GM18499 (cell line): ENCODE data around the gene LTF.
"Not testable (repeated sequence)": the region's sequence is repeated elsewhere in the genome, so short reads cannot be mapped to it uniquely, and the experiment has no call there.

Experiments
- ATAC-seq: cut with Tn5 transposase; IDR thresholded peaks from one replicate; pipeline ENCODE4 v1.9.1; 2021; ENCODE audit warnings: moderate number of reproducible peaks; ENCODE audit not compliant: insufficient read depth, unreplicated experiment

Gene LTF

GRCh38 chr3:46417841-46418611 lies 46.7 kb downstream of the LTF start:
- no peak for ATAC-seq

GRCh38 chr3:46416811-46417510 lies 47.7 kb downstream of the LTF start:
- no peak for ATAC-seq

- no peak for ATAC-seq
Measured at GRCh38 chr3:46416125-46416810, 48.4 kb downstream of the LTF start.

GRCh38 chr3:46414739-46415138 lies 50.0 kb downstream of the LTF start:
- ATAC-seq, result no peak

GRCh38 chr3:46413951-46414350 lies 50.8 kb downstream of the LTF start:
- ATAC-seq, result no peak

- no peak for ATAC-seq
Measured at GRCh38 chr3:46412786-46413298, 51.9 kb downstream of the LTF start.

GRCh38 chr3:46411271-46411670 lies 53.4 kb downstream of the LTF start:
- ATAC-seq, result no peak

- no peak for ATAC-seq
Measured at GRCh38 chr3:46410669-46411068, 54.0 kb downstream of the LTF start.

GRCh38 chr3:46409739-46410489 lies 54.8 kb downstream of the LTF start:
- ATAC-seq, result no peak

GRCh38 chr3:46408853-46409252 lies 55.9 kb downstream of the LTF start:
- ATAC-seq, result no peak

- ATAC-seq, result no peak
Measured at GRCh38 chr3:46407970-46408369, 56.7 kb downstream of the LTF start.

- ATAC-seq, result no peak
Measured at GRCh38 chr3:46406788-46407611, 57.7 kb downstream of the LTF start, which contains the start of the genes CCR5AS and CCRL2. TSS of gene CCR5AS (minus strand) at chr3:46407066. TSS of gene CCRL2 (plus strand) at chr3:46407259. CDS start at chr3:46408080, 821 bp downstream.

- ATAC-seq, result no peak
Measured at GRCh38 chr3:46406443-46406787, 58.3 kb downstream of the LTF start.

GRCh38 chr3:46405301-46406019 lies 59.2 kb downstream of the LTF start:
- ATAC-seq, result no peak

GRCh38 chr3:46402902-46403301 lies 61.8 kb downstream of the LTF start:
- ATAC-seq, result not testable (repeated sequence)

- no peak for ATAC-seq
Measured at GRCh38 chr3:46401579-46401978, 63.1 kb downstream of the LTF start.

GRCh38 chr3:46400846-46401245 lies 63.9 kb downstream of the LTF start:
- no peak for ATAC-seq

GRCh38 chr3:46400000-46400734 lies 64.5 kb downstream of the LTF start:
- ATAC-seq, result no peak
